ENCODE results near the gene RASGEF1C.

DNA sequence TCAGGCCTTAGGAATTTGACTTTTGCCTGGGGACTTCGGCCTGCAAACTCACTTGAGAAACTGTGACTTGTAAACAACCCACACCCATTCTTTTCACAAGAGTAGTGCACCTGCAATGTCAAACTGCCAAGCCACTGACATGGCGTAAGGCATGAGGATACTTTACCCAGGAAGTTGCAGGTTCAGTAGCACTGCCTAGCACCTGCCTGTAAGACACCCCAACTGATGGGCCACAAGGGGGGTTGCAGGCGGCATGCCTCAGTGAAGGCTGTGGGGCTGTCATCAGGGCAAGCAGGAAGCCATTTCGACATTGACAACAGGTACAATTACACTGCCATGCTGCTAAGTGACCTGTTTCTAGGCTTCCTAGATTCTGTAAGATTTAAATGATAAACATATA lies 41.3 kb upstream of the RASGEF1C start:
- TF ChIP-seq, protein P1, sequence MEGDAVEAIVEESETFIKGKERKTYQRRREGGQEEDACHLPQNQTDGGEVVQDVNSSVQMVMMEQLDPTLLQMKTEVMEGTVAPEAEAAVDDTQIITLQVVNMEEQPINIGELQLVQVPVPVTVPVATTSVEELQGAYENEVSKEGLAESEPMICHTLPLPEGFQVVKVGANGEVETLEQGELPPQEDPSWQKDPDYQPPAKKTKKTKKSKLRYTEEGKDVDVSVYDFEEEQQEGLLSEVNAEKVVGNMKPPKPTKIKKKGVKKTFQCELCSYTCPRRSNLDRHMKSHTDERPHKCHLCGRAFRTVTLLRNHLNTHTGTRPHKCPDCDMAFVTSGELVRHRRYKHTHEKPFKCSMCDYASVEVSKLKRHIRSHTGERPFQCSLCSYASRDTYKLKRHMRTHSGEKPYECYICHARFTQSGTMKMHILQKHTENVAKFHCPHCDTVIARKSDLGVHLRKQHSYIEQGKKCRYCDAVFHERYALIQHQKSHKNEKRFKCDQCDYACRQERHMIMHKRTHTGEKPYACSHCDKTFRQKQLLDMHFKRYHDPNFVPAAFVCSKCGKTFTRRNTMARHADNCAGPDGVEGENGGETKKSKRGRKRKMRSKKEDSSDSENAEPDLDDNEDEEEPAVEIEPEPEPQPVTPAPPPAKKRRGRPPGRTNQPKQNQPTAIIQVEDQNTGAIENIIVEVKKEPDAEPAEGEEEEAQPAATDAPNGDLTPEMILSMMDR (IDR thresholded peaks at IDR 0.05): no peak
- no peak for TF ChIP-seq POLR2A (IDR thresholded peaks at IDR 0.05)
